H9 (cell line): ENCODE measurements around the gene KRTAP20-2. TPM values are rescaled to one million over a fixed set of nuclear protein-coding genes. Genes with fewer than 3 reads are reported as not detected.

Source experiments
- DNase-seq: peaks from one replicate; pipeline ENCODE4 v3.0.0-alpha.2; 2017
- H2AFZ ChIP-seq: one replicate; pipeline ENCODE4 v1.6.1; 2013; ENCODE audit warnings: mild to moderate bottlenecking, low read length, control low read depth, moderate library complexity
- H2AK5ac ChIP-seq: 2 replicates; pipeline ENCODE4 v1.6.1; 2013; ENCODE audit warnings: low read length, control low read depth, mixed read lengths; ENCODE audit not compliant: insufficient read length
- H2BK120ac ChIP-seq: one replicate; pipeline ENCODE4 v1.6.1; 2013; ENCODE audit warnings: low read depth, mild to moderate bottlenecking, low read length, control low read depth, inconsistent platforms; ENCODE audit not compliant: poor library complexity, severe bottlenecking
- H2BK12ac ChIP-seq: 2 replicates; pipeline ENCODE4 v1.6.1; 2013; ENCODE audit warnings: low read length, control low read depth, mixed read lengths, low read depth; ENCODE audit not compliant: insufficient read length
- H2BK15ac ChIP-seq: 2 replicates; pipeline ENCODE4 v1.6.1; 2013; ENCODE audit warnings: low read depth, low read length, control low read depth
- H2BK20ac ChIP-seq: one replicate; pipeline ENCODE4 v1.6.1; 2013; ENCODE audit warnings: low read depth, mild to moderate bottlenecking, low read length, control low read depth, inconsistent platforms; ENCODE audit not compliant: poor library complexity, severe bottlenecking
- H2BK5ac ChIP-seq: 2 replicates; pipeline ENCODE4 v1.6.1; 2013; ENCODE audit warnings: low read length, control low read depth, mixed read lengths; ENCODE audit not compliant: insufficient read length
- H3K14ac ChIP-seq: 2 replicates; pipeline ENCODE4 v1.6.1; 2013; ENCODE audit warnings: low read length, control low read depth; ENCODE audit not compliant: insufficient read depth
- H3K18ac ChIP-seq: 2 replicates; pipeline ENCODE4 v1.6.1; 2013; ENCODE audit warnings: low read depth, mild to moderate bottlenecking, mixed read lengths, low read length, control low read depth; ENCODE audit not compliant: insufficient read length
- H3K23ac ChIP-seq: 2 replicates; pipeline ENCODE4 v1.6.1; 2013; ENCODE audit warnings: low read length, control low read depth, mixed read lengths, low read depth; ENCODE audit not compliant: insufficient read length
- H3K23me2 ChIP-seq: 2 replicates; pipeline ENCODE4 v1.6.1; 2013; ENCODE audit warnings: low read depth, mild to moderate bottlenecking, mixed read lengths, low read length, control low read depth; ENCODE audit not compliant: insufficient read length, poor library complexity, severe bottlenecking
- H3K27ac ChIP-seq: 2 replicates; pipeline ENCODE4 v1.5.1; 2013; ENCODE audit warnings: low read length, control low read depth, mixed read lengths, low read depth; ENCODE audit not compliant: insufficient read length
- H3K27me3 ChIP-seq: 2 replicates; pipeline ENCODE4 v1.6.1; 2013; ENCODE audit warnings: low read length, control low read depth, inconsistent platforms; ENCODE audit not compliant: insufficient read depth
- H3K4ac ChIP-seq: 2 replicates; pipeline ENCODE4 v1.6.1; 2013; ENCODE audit warnings: low read depth, mild to moderate bottlenecking, control low read depth, inconsistent platforms, low read length, moderate library complexity
- H3K4me1 ChIP-seq: 2 replicates; pipeline ENCODE4 v1.6.1; 2013; ENCODE audit warnings: low read length, control low read depth, inconsistent platforms; ENCODE audit not compliant: insufficient read depth
- H3K4me2 ChIP-seq: 2 replicates; pipeline ENCODE4 v1.6.1; 2013; ENCODE audit warnings: low read length, control low read depth, mixed read lengths; ENCODE audit not compliant: insufficient read length, insufficient read depth
- H3K56ac ChIP-seq: 2 replicates; pipeline ENCODE4 v1.6.1; 2013; ENCODE audit warnings: low read depth, mild to moderate bottlenecking, mixed read lengths, low read length, control low read depth; ENCODE audit not compliant: insufficient read length
- H3K79me1 ChIP-seq: 2 replicates; pipeline ENCODE4 v1.6.1; 2013; ENCODE audit warnings: low read depth, mild to moderate bottlenecking, moderate library complexity, low read length, control low read depth, inconsistent platforms; ENCODE audit not compliant: insufficient read depth, poor library complexity, severe bottlenecking
- H3K79me2 ChIP-seq: 2 replicates; pipeline ENCODE4 v1.6.1; 2013; ENCODE audit warnings: low read length, control low read depth, inconsistent platforms; ENCODE audit not compliant: insufficient read depth
- H3K9ac ChIP-seq: 2 replicates; pipeline ENCODE4 v1.6.1; 2013; ENCODE audit warnings: low read length, control low read depth, mixed read lengths; ENCODE audit not compliant: insufficient read length; ENCODE audit errors: extremely low read depth
- H3K9me3 ChIP-seq: one replicate; pipeline ENCODE4 v1.6.1; 2013; ENCODE audit warnings: low read depth, low read length, inconsistent platforms; ENCODE audit not compliant: control insufficient read depth
- H3T11ph ChIP-seq: one replicate; pipeline ENCODE4 v1.6.1; 2013; ENCODE audit warnings: mild to moderate bottlenecking, low read length, control low read depth, inconsistent platforms
- H4K20me1 ChIP-seq: one replicate; pipeline ENCODE4 v1.6.1; 2013; ENCODE audit not compliant: control insufficient read depth, insufficient read length, insufficient read depth
- H4K5ac ChIP-seq: 2 replicates; pipeline ENCODE4 v1.6.1; 2013; ENCODE audit warnings: low read depth, mild to moderate bottlenecking, mixed read lengths, low read length, control low read depth; ENCODE audit not compliant: insufficient read length
- H4K8ac ChIP-seq: replicated peaks from 2 replicates; pipeline ENCODE4 v1.6.1; 2013; ENCODE audit warnings: low read length, control low read depth, mixed read lengths, low read depth; ENCODE audit not compliant: insufficient read length
- H4K91ac ChIP-seq: 2 replicates; pipeline ENCODE4 v1.6.1; 2013; ENCODE audit warnings: low read depth, mild to moderate bottlenecking, moderate library complexity, mixed read lengths, low read length, control low read depth; ENCODE audit not compliant: insufficient read length
- H3K27ac Mint-ChIP-seq, 3 experiments: 2 replicates in 2 of 3; 3 replicates in 1 of 3; pipeline ENCODE4 v1.8.0; 2020 to 2021; ENCODE audit warnings: mixed read lengths in 3 of 3, mild to moderate bottlenecking in 1 of 3, moderate library complexity in 1 of 3
- H3K27me3 Mint-ChIP-seq: 2 replicates; pipeline ENCODE4 v1.8.0; 2021; ENCODE audit warnings: low read depth, mild to moderate bottlenecking, moderate library complexity, mixed read lengths
- H3K36me3 Mint-ChIP-seq, 3 experiments: 2 replicates in 2 of 3; 3 replicates in 1 of 3; pipeline ENCODE4 v1.8.0; 2020 to 2021; ENCODE audit warnings: low read depth in 3 of 3, mixed read lengths in 3 of 3; ENCODE audit not compliant: insufficient read depth in 1 of 3
- H3K4me1 Mint-ChIP-seq, 2 experiments: 2 replicates each; pipeline ENCODE4 v1.8.0; 2020; ENCODE audit warnings: mixed read lengths in 2 of 2
- H3K4me3 Mint-ChIP-seq, 2 experiments: 2 replicates in 1 of 2; 3 replicates in 1 of 2; pipeline ENCODE4 v1.8.0; 2020 to 2021; ENCODE audit warnings: mild to moderate bottlenecking in 2 of 2, mixed read lengths in 2 of 2, moderate library complexity in 1 of 2
- H3K9me3 Mint-ChIP-seq, 2 experiments: 2 replicates in 1 of 2; 3 replicates in 1 of 2; pipeline ENCODE4 v1.8.0; 2020; ENCODE audit warnings: mild to moderate bottlenecking in 2 of 2, mixed read lengths in 2 of 2, moderate library complexity in 1 of 2
- WGBS: extraction: QIAGEN DNeasy Blood & Tissue Kit; methylation state at CpG from one replicate; pipeline ENCODE4 v1.1.7; 2013; ENCODE audit warnings: missing lambda C conversion rate, low lambda C conversion rate, mixed read lengths; ENCODE audit not compliant: insufficient read length; ENCODE audit errors: extremely low coverage; 5-methylcytosine and 5-hydroxymethylcytosine counted together
- total RNA-seq: library from RNA; stranded (reverse); gene quantifications from 2 replicates; pipeline ENCODE4 v1.2.1, GENCODE V29; 2021
- TF ChIP-seq, protein P1 (sequence below): fragments of 200-600 bp; sonication (generic); conservative IDR thresholded peaks from 3 replicates; pipeline ENCODE4 v1.8.0; 2021; ENCODE audit warnings: antibody characterized with exemption, mild to moderate bottlenecking

KRTAP20-2 gene
- total RNA-seq, 1 experiment from 2014 or later: not detected

DNA sequence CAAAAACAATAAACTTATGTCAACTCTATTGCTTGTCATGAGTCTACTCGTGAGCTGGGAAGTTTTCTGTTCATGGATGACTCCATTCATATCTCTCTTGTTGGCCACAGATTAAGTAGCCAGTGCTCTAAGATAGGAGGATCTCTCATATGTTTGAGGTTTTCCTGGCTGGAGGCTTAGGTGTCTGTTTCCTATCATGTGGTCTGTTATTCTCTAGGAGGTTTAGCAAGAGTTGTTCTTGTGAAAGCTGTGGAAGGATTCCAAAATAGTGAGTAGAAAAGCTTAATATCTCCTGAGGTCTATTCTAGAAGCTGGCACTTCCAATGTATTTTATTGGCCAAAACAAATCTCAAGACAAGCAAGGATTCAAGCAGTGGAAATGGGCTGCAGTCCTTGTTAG, 5.8 kb upstream of the KRTAP20-2 start:
- Histone ChIP-seq H3K23me2 (no peaks in the 10 kb centered on the region), H4K5ac (no peak overlapping the region), H2BK5ac (no peak overlapping the region), H3T11ph (no peak overlapping the region), H3K27ac (no peak overlapping the region), H3K9me3 (no peaks in the 10 kb centered on the region), H3K4ac (no peak overlapping the region), H3K14ac (no peak overlapping the region), H2BK15ac (no peak overlapping the region), H4K8ac (no peak overlapping the region), H2AK5ac (no peak overlapping the region), H2BK12ac (no peak overlapping the region), H3K27me3 (no peaks in the 10 kb centered on the region), H3K56ac (no peak overlapping the region), H4K20me1 (no peaks in the 10 kb centered on the region), H3K23ac (no peak overlapping the region), H3K18ac (no peak overlapping the region), H3K79me2 (no peaks in the 10 kb centered on the region), H4K91ac (no peak overlapping the region), H3K9ac (no peak overlapping the region), H2AFZ (no peak overlapping the region), H3K4me1 (0 out of 2 replicates have a peak, but pooled peaks cover 3% of the 10 kb centered on the region), H3K79me1 (no peaks in the 10 kb centered on the region), H3K4me2 (no peak overlapping the region), H2BK20ac (no peak overlapping the region), H2BK120ac (no peak overlapping the region)
- Mint-ChIP-seq H3K9me3 (peaks cover 12 to 43% of the 10 kb centered on the region in 2 experiments), H3K36me3 (peaks cover 6 to 33% (median 15%) of the 10 kb centered on the region in 3 experiments), H3K4me3 (no peak overlapping the region), H3K4me1 (no peaks in the 10 kb centered on the region), H3K27me3 (peaks cover 6% of the 10 kb centered on the region), H3K27ac (no peak overlapping the region)
- no CpG with 5 or more reads among the region's 1 CpG for WGBS
- DNase-seq: no peak
- TF ChIP-seq, protein P1, sequence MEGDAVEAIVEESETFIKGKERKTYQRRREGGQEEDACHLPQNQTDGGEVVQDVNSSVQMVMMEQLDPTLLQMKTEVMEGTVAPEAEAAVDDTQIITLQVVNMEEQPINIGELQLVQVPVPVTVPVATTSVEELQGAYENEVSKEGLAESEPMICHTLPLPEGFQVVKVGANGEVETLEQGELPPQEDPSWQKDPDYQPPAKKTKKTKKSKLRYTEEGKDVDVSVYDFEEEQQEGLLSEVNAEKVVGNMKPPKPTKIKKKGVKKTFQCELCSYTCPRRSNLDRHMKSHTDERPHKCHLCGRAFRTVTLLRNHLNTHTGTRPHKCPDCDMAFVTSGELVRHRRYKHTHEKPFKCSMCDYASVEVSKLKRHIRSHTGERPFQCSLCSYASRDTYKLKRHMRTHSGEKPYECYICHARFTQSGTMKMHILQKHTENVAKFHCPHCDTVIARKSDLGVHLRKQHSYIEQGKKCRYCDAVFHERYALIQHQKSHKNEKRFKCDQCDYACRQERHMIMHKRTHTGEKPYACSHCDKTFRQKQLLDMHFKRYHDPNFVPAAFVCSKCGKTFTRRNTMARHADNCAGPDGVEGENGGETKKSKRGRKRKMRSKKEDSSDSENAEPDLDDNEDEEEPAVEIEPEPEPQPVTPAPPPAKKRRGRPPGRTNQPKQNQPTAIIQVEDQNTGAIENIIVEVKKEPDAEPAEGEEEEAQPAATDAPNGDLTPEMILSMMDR: no peak
